ENCODE results near the gene AMBRA1. TPM values are rescaled to one million over a fixed set of nuclear protein-coding genes. Genes with fewer than 3 reads are reported as not detected.

AMBRA1 gene
- total RNA-seq, 2 donors from 2014 or later, result 47.3 to 52.2 TPM

- Mint-ChIP-seq H3K27ac (no peak overlapping the region), H3K4me1 (peaks cover 2% of the 10 kb centered on the region), H3K27me3 (no peaks in the 10 kb centered on the region), H3K36me3 (ENCODE audit: low read depth) (peaks cover 16% of the 10 kb centered on the region), H3K4me3 (no peak overlapping the region)
- ATAC-seq, result no peak
- DNase-seq, result no peak
- H3K9me3 ChIP-seq (ENCODE audit: control insufficient read depth, low read length, poor library complexity, severe bottlenecking), result no peaks in the 10 kb centered on the region
Observed at GRCh38 chr11:46427364-46427763, 166.5 kb downstream of the AMBRA1 start.

DNA sequence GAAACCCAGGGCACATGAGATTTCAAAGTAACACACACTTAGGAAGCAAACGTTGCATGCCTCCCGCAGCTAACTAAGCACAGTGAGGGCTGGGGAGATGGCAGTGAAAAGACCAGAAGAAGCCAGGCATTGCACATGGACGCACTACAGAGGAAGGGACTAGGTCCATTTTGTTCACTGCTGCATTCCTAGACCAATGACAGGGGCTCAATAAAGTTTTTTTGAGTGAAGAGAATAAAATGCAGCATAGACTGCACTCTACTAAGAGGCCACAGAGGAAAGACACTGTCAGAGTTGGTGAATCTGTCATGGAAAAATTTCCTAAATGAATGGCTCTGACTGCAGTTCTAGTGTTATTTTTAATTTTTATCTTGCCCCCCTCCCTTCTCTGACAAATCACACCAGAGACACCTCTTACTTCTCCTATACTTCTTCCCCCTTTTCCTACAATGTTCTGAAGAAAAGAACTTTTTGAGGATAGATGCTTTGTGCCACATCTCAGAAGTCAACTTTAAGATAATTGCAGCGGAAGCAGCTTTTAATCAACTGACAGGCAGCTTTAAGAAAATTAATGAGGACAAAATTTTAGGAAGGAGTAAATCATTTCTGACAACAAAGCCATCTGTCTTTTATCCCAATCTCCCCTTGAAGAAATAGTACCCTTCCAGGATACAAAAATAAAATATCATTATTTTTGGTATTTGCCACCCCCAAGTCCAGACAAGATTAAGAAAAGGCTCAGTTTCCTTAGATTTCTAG, 167.4 kb downstream of the AMBRA1 start:
- Mint-ChIP-seq H3K4me1 (no peaks in the 10 kb centered on the region), H3K36me3 (ENCODE audit: low read depth) (peaks cover 15% of the 10 kb centered on the region), H3K27ac (no peak overlapping the region), H3K27me3 (no peaks in the 10 kb centered on the region), H3K4me3 (no peak overlapping the region)
- no peaks in the 10 kb centered on the region for H3K9me3 ChIP-seq (ENCODE audit: control insufficient read depth, low read length, poor library complexity, severe bottlenecking)
- DNase-seq, result no peak
- no peak for ATAC-seq

- no peak for ATAC-seq
- H3K27me3 Mint-ChIP-seq, result no peaks in the 10 kb centered on the region
- no peaks in the 10 kb centered on the region for H3K9me3 ChIP-seq (ENCODE audit: control insufficient read depth, low read length, poor library complexity, severe bottlenecking)
- no peak for DNase-seq
- H3K4me1 Mint-ChIP-seq, result no peaks in the 10 kb centered on the region
- no peak overlapping the region for H3K27ac Mint-ChIP-seq
- no peak overlapping the region for H3K4me3 Mint-ChIP-seq
- H3K36me3 Mint-ChIP-seq (ENCODE audit: low read depth), result peaks cover 9% of the 10 kb centered on the region
Observed at GRCh38 chr11:46422588-46422987, 171.2 kb downstream of the AMBRA1 start.

GRCh38 chr11:46421257-46421880, 172.5 kb downstream of the AMBRA1 start:
- DNase-seq (no peak), ATAC-seq (no peak)
- Mint-ChIP-seq H3K27ac (no peak overlapping the region), H3K4me1 (no peaks in the 10 kb centered on the region), H3K27me3 (no peaks in the 10 kb centered on the region), H3K36me3 (ENCODE audit: low read depth) (peaks cover 5% of the 10 kb centered on the region), H3K4me3 (no peak overlapping the region)
- H3K9me3 ChIP-seq (ENCODE audit: control insufficient read depth, low read length, poor library complexity, severe bottlenecking), result no peaks in the 10 kb centered on the region

DNA sequence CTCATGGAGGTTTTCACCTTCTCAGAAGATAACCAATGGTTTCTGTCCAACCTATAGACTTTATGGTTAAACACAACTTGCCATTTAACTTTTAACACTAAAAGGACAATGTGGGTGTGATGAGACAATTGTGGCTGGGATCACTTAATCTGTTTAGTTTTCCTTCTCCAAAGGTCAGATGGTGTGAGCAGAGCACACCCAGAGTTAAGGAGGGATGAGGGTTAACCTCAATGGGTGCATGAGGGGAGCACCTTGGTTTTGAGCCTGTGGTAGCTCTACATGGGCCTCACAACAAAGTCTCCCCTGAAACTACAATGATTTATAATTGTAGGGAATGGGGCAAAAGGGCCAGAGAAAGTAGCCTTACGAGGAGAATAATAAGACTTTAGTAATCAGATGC, 173.3 kb downstream of the AMBRA1 start:
- Mint-ChIP-seq H3K27me3 (no peaks in the 10 kb centered on the region), H3K4me1 (no peaks in the 10 kb centered on the region), H3K36me3 (ENCODE audit: low read depth) (peaks cover 10% of the 10 kb centered on the region), H3K27ac (peak overlapping the region; percentile 8), H3K4me3 (no peak overlapping the region)
- DNase-seq (no peak), ATAC-seq (no peak)
- H3K9me3 ChIP-seq (ENCODE audit: control insufficient read depth, low read length, poor library complexity, severe bottlenecking), result no peaks in the 10 kb centered on the region

- peaks cover 14% of the 10 kb centered on the region for H3K36me3 Mint-ChIP-seq (ENCODE audit: low read depth)
Observed at GRCh38 chr11:46418751-46419150, 175.1 kb downstream of the AMBRA1 start.

GRCh38 chr11:46417711-46418110, 176.1 kb downstream of the AMBRA1 start:
- H3K36me3 Mint-ChIP-seq (ENCODE audit: low read depth), result peaks cover 12% of the 10 kb centered on the region
- no peak overlapping the region for H3K4me3 Mint-ChIP-seq
- no peaks in the 10 kb centered on the region for H3K4me1 Mint-ChIP-seq
- H3K27ac Mint-ChIP-seq, result no peak overlapping the region
- H3K9me3 ChIP-seq (ENCODE audit: control insufficient read depth, low read length, poor library complexity, severe bottlenecking), result no peaks in the 10 kb centered on the region
- ATAC-seq, result no peak
- no peaks in the 10 kb centered on the region for H3K27me3 Mint-ChIP-seq
- DNase-seq, result no peak

More at GRCh38 chr11:46418751-46419150, 175.1 kb downstream of the AMBRA1 start:
- Mint-ChIP-seq H3K27ac (no peak overlapping the region), H3K4me3 (no peak overlapping the region), H3K27me3 (no peaks in the 10 kb centered on the region), H3K4me1 (no peaks in the 10 kb centered on the region)
- no peak for ATAC-seq
- no peak for DNase-seq
- no peaks in the 10 kb centered on the region for H3K9me3 ChIP-seq (ENCODE audit: control insufficient read depth, low read length, poor library complexity, severe bottlenecking)

- DNase-seq (no peak), ATAC-seq (no peak)
- no peaks in the 10 kb centered on the region for H3K27me3 Mint-ChIP-seq
- no peaks in the 10 kb centered on the region for H3K4me1 Mint-ChIP-seq
- no peak overlapping the region for H3K4me3 Mint-ChIP-seq
- peaks cover 13% of the 10 kb centered on the region for H3K36me3 Mint-ChIP-seq (ENCODE audit: low read depth)
- no peaks in the 10 kb centered on the region for H3K9me3 ChIP-seq (ENCODE audit: control insufficient read depth, low read length, poor library complexity, severe bottlenecking)
- H3K27ac Mint-ChIP-seq, result no peak overlapping the region
Observed at GRCh38 chr11:46414879-46415278, 178.9 kb downstream of the AMBRA1 start.

DNA sequence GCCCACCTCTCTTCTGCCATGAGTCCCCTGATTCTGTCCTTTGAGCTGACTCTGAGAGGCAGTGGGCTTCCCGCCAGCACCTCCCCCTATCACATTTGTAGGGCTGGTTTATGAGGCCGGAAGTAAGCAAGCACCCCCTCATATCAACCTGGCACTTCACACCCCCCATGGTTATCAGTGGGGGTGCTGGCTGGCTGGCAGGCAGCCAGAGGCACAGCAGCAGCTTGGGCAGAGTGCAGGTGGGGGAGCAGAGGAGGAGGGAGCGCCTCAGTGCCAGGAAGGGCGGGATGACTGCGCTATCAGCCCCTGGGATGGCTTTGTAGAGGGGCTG, 179.4 kb downstream of the AMBRA1 start:
- peaks cover 15% of the 10 kb centered on the region for H3K36me3 Mint-ChIP-seq (ENCODE audit: low read depth)
- H3K4me1 Mint-ChIP-seq, result no peaks in the 10 kb centered on the region
- no peak overlapping the region for H3K4me3 Mint-ChIP-seq
- H3K27me3 Mint-ChIP-seq, result no peaks in the 10 kb centered on the region
- no peak for DNase-seq
- no peaks in the 10 kb centered on the region for H3K9me3 ChIP-seq (ENCODE audit: control insufficient read depth, low read length, poor library complexity, severe bottlenecking)
- no peak overlapping the region for H3K27ac Mint-ChIP-seq
- no peak for ATAC-seq

DNA sequence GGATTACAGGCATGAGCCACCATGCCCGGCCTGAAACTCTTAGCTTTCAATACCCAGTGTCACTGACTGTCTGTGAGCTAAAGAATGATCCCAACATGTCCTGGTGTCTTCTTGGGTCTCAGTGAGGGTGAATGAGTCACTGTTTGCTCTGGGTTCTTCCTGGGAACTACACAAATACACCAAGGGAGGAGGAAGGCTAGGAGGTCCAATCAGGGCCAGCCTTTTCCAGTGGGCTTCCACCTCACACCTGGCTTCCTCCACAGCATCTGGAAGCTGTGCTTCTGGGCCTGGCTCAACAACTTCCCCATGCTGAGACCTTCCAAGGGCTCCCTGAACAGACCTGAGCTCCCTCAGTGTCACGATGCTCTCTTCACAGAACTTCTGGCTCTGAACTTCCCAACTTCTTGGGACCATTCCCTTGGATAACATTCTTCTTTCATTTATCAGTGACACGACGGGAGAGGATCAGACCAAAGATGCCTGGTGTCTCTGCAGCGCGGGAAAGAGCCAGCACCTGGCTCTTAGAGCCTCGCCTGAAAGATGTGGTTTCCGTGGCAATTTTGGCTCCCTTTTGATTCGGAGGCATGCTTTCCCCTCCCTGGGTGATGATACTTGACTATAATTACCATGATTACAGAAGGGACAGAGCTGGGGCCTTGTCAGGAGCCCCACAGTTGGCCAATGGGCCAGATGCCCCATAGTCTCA, 179.9 kb downstream of the AMBRA1 start:
- no peak overlapping the region for H3K4me3 Mint-ChIP-seq
- DNase-seq (no peak), ATAC-seq (no peak)

GRCh38 chr11:46410021-46410420, 183.8 kb downstream of the AMBRA1 start:
- no peak for ATAC-seq
- DNase-seq, result no peak
- Mint-ChIP-seq H3K4me1 (peaks cover 1% of the 10 kb centered on the region), H3K27ac (no peak overlapping the region), H3K27me3 (no peaks in the 10 kb centered on the region), H3K36me3 (ENCODE audit: low read depth) (peaks cover 5% of the 10 kb centered on the region), H3K4me3 (no peak overlapping the region)
- H3K9me3 ChIP-seq (ENCODE audit: control insufficient read depth, low read length, poor library complexity, severe bottlenecking), result no peaks in the 10 kb centered on the region

More for the DNA sequence above, 179.9 kb downstream of the AMBRA1 start:
- H3K27me3 Mint-ChIP-seq, result no peaks in the 10 kb centered on the region
- H3K4me1 Mint-ChIP-seq, result no peaks in the 10 kb centered on the region
- H3K9me3 ChIP-seq (ENCODE audit: control insufficient read depth, low read length, poor library complexity, severe bottlenecking), result no peaks in the 10 kb centered on the region
- H3K27ac Mint-ChIP-seq, result no peak overlapping the region
- peaks cover 15% of the 10 kb centered on the region for H3K36me3 Mint-ChIP-seq (ENCODE audit: low read depth)

DNA sequence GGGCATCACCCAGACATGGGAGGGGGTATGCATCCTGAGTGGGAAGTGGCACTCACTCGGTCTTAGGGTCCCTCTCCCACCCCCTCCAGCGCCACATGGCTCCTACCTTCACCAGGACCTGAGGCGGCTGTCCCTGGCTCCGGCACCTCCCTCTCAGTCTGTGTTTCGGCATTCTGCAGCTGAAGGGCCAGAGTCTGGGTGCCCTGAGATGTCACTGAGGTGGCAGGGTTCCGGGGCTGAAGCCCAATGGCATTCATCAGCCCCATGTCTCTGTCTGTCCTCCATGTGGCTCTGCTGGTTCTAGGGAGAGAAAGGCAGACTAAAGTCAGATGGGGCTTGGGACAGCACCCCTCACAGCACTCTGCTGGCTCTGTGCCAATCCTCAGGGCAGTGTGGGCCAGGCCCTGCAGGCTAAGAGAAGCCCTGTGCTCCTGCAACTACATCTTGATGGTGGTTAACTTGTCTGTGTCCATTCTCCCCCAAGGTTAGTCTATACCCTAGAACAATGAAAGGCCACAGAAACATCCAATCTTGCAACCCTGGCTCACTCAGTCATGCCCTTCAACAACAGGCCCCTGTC, 185.3 kb downstream of the AMBRA1 start:
- peaks cover 4% of the 10 kb centered on the region for H3K36me3 Mint-ChIP-seq (ENCODE audit: low read depth)
- no peaks in the 10 kb centered on the region for H3K9me3 ChIP-seq (ENCODE audit: control insufficient read depth, low read length, poor library complexity, severe bottlenecking)
- ATAC-seq (no peak), DNase-seq (no peak)
- H3K4me1 Mint-ChIP-seq, result peaks cover 2% of the 10 kb centered on the region
- H3K4me3 Mint-ChIP-seq, result no peak overlapping the region
- H3K27ac Mint-ChIP-seq, result no peak overlapping the region
- no peaks in the 10 kb centered on the region for H3K27me3 Mint-ChIP-seq

DNA sequence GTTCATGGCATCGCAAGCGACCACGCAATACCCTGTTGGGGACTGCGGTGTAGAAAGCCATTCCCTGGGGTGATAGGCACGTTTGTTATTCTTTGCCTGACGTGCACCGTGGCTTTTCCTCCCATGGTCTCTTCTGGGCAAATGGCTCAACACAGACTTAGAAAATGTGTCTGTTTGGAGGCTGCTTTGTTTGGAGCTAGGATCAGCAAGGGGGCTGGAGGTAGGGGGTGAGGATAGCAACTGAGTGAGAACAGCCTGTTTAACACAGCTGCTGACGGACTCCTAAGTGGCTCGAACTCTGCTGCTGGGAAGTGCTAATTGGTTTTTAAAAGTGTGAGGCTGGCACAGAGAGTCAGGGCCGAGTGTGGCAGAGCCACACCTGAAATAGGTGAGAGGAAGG, 186.2 kb downstream of the AMBRA1 start:
- peaks cover 2% of the 10 kb centered on the region for H3K4me1 Mint-ChIP-seq
- H3K27me3 Mint-ChIP-seq, result no peaks in the 10 kb centered on the region
- DNase-seq (no peak), ATAC-seq (no peak)
- no peaks in the 10 kb centered on the region for H3K9me3 ChIP-seq (ENCODE audit: control insufficient read depth, low read length, poor library complexity, severe bottlenecking)
- H3K4me3 Mint-ChIP-seq, result no peak overlapping the region
- H3K36me3 Mint-ChIP-seq (ENCODE audit: low read depth), result peaks cover 4% of the 10 kb centered on the region
- H3K27ac Mint-ChIP-seq, result peak overlapping the region; percentile 62
